MM.1S (cell line): ENCODE data around the gene RNF227.
A peak's percentile ranks its signal among the peaks of the same experiment; 100 is the strongest.

Source experiments
- DNase-seq: peaks from one replicate; pipeline ENCODE4 v3.0.0-alpha.2; 2015
- H2AFZ ChIP-seq: fragments of 300-600 bp; sonication (generic); 2 replicates; pipeline ENCODE4 v1.6.0; 2016; ENCODE audit warnings: antibody characterized with exemption, low read length
- H3F3A ChIP-seq: fragments of 300-600 bp; sonication (generic); 2 replicates; pipeline ENCODE4 v1.6.1; 2016; ENCODE audit warnings: mild to moderate bottlenecking, antibody characterized with exemption, low read length, moderate library complexity, mixed read lengths; ENCODE audit not compliant: insufficient read depth
- H3K27ac ChIP-seq: fragments of 300-600 bp; sonication (generic); 2 replicates; pipeline ENCODE4 v1.5.1; 2016; ENCODE audit warnings: mild to moderate bottlenecking, low read length
- H3K27me3 ChIP-seq: fragments of 300-600 bp; sonication (generic); replicated peaks from 2 replicates; pipeline ENCODE4 v1.6.0; 2016; ENCODE audit warnings: low read length; ENCODE audit not compliant: insufficient read depth
- H3K36me3 ChIP-seq: fragments of 300-600 bp; sonication (generic); replicated peaks from 2 replicates; pipeline ENCODE4 v1.6.1; 2016; ENCODE audit warnings: mild to moderate bottlenecking, low read length, mixed read lengths; ENCODE audit not compliant: insufficient read depth
- H3K4me1 ChIP-seq: fragments of 300-600 bp; sonication (generic); 2 replicates; pipeline ENCODE4 v1.6.1; 2016; ENCODE audit warnings: low read length, mixed read lengths
- H3K4me2 ChIP-seq: fragments of 300-600 bp; sonication (generic); 2 replicates; pipeline ENCODE4 v1.6.0; 2016; ENCODE audit warnings: low read depth, low read length
- H3K4me3 ChIP-seq: fragments of 300-600 bp; sonication (generic); 2 replicates; pipeline ENCODE4 v1.5.1; 2016; ENCODE audit warnings: low read length, mixed read lengths
- H3K79me2 ChIP-seq: fragments of 300-600 bp; sonication (generic); 2 replicates; pipeline ENCODE4 v1.6.1; 2016; ENCODE audit warnings: mixed run types, low read length, mixed read lengths
- H3K9ac ChIP-seq: fragments of 300-600 bp; sonication (generic); 2 replicates; pipeline ENCODE4 v1.6.1; 2016; ENCODE audit warnings: low read length, mixed read lengths
- H3K9me2 ChIP-seq: fragments of 300-600 bp; sonication (generic); replicated peaks from 2 replicates; pipeline ENCODE4 v1.6.1; 2016; ENCODE audit warnings: mild to moderate bottlenecking, low read length, mixed read lengths; ENCODE audit not compliant: insufficient read depth
- H3K9me3 ChIP-seq: fragments of 300-600 bp; sonication (generic); replicated peaks from 2 replicates; pipeline ENCODE4 v1.6.1; 2016; ENCODE audit warnings: mild to moderate bottlenecking, low read length, mixed read lengths; ENCODE audit not compliant: insufficient read depth
- H4K20me1 ChIP-seq: fragments of 300-600 bp; sonication (generic); 2 replicates; pipeline ENCODE4 v1.6.1; 2016; ENCODE audit warnings: mild to moderate bottlenecking, low read length, moderate library complexity, mixed read lengths; ENCODE audit not compliant: insufficient read depth
- CTCF ChIP-seq: fragments of 300-600 bp; sonication (generic); IDR thresholded peaks from 2 replicates; pipeline ENCODE4 v1.5.1; 2016; ENCODE audit warnings: antibody characterized with exemption, low read length, mixed read lengths
- EZH2 ChIP-seq: fragments of 300-600 bp; sonication (generic); optimal IDR thresholded peaks from 2 replicates; pipeline ENCODE3; 2017; ENCODE audit warnings: low read depth, mild to moderate bottlenecking, antibody characterized with exemption, low read length, mixed read lengths
- EZH2phosphoT487 ChIP-seq: fragments of 300-600 bp; sonication (generic); IDR thresholded peaks from 2 replicates; pipeline ENCODE4 v1.6.1; 2018; ENCODE audit warnings: antibody characterized with exemption, low read length

RNF227 gene

GRCh38 chr17:7889166-7889955 lies 26.7 kb downstream of the RNF227 start:
- no peaks in the 10 kb centered on the region for H3K9me3 ChIP-seq
- TF ChIP-seq CTCF (no peak), EZH2 (no peak), EZH2phosphoT487 (no peak)
- DNase-seq, result no peak
- no peaks in the 10 kb centered on the region for H3K36me3 ChIP-seq
- H3K9ac ChIP-seq, result no peak overlapping the region
- peaks cover 4% of the 10 kb centered on the region; the same call in 1 of the 2 replicates for H3F3A ChIP-seq
- no peak overlapping the region for H2AFZ ChIP-seq
- H3K4me3 ChIP-seq, result no peak overlapping the region
- H3K79me2 ChIP-seq, result no peaks in the 10 kb centered on the region
- peaks cover 64% of the 10 kb centered on the region for H3K27me3 ChIP-seq
- H3K9me2 ChIP-seq, result no peaks in the 10 kb centered on the region
- H3K27ac ChIP-seq, result no peak overlapping the region
- H3K4me2 ChIP-seq, result no peak overlapping the region
- H3K4me1 ChIP-seq, result peaks cover 16% of the 10 kb centered on the region
- H4K20me1 ChIP-seq, result no peaks in the 10 kb centered on the region

- Histone ChIP-seq H3F3A (peaks cover 4% of the 10 kb centered on the region; the same call in 1 of the 2 replicates), H3K9me2 (no peaks in the 10 kb centered on the region), H2AFZ (peak within 1 kb of the TSS; percentile 73), H3K4me1 (peaks cover 16% of the 10 kb centered on the region), H3K9me3 (no peaks in the 10 kb centered on the region), H4K20me1 (no peaks in the 10 kb centered on the region), H3K4me2 (peak within 1 kb of the TSS; percentile 94), H3K9ac (no peak within 1 kb of the TSS), H3K79me2 (no peaks in the 10 kb centered on the region), H3K36me3 (no peaks in the 10 kb centered on the region), H3K27me3 (peaks cover 67% of the 10 kb centered on the region), H3K27ac (no peak within 1 kb of the TSS), H3K4me3 (peak within 1 kb of the TSS; percentile 68)
- no peak for TF ChIP-seq EZH2phosphoT487
- TF ChIP-seq EZH2, result no peak
- TF ChIP-seq CTCF, result no peak
- DNase-seq, result no peak
These were observed 27.7 kb downstream of the RNF227 start, which contains the start of gene CHD3 for GRCh38 chr17:7888184-7888920. TSS of gene CHD3 (plus strand) at chr17:7888789. CDS start at chr17:7889001, 212 bp downstream.

- TF ChIP-seq EZH2phosphoT487, result no peak
- TF ChIP-seq CTCF, result no peak
- TF ChIP-seq EZH2, result no peak
- Histone ChIP-seq H3K36me3 (no peaks in the 10 kb centered on the region), H3F3A (peaks cover 4% of the 10 kb centered on the region; the same call in 1 of the 2 replicates), H3K4me3 (peak overlapping the region; percentile 68), H3K9me3 (no peaks in the 10 kb centered on the region), H3K79me2 (no peaks in the 10 kb centered on the region), H3K9ac (no peak overlapping the region), H3K27me3 (peaks cover 74% of the 10 kb centered on the region), H3K4me1 (peaks cover 16% of the 10 kb centered on the region), H3K9me2 (no peaks in the 10 kb centered on the region), H4K20me1 (no peaks in the 10 kb centered on the region), H3K4me2 (peak overlapping the region; percentile 94), H2AFZ (peak overlapping the region; percentile 73), H3K27ac (no peak overlapping the region)
- DNase-seq, result peak; percentile 25
These were observed 28.5 kb downstream of the RNF227 start for GRCh38 chr17:7887482-7888183.
